ENCODE measurements around the gene PDSS2.
"Not testable (repeated sequence)": the region's sequence is repeated elsewhere in the genome, so short reads cannot be mapped to it uniquely, and the experiment has no call there.

PDSS2 gene

GRCh38 chr6:107140581-107140980 is 318.8 kb downstream of the PDSS2 start:
- Histone ChIP-seq H3K27ac (no peak overlapping the region), H3K4me1 (ENCODE audit: control insufficient read depth in 1 of 2, insufficient read depth in 1 of 2, low read depth in 1 of 2, low read length in 1 of 2) (no peaks in the 10 kb centered on the region), H3K27me3 (no peaks in the 10 kb centered on the region), H3K4me3 (ENCODE audit: low read depth in 1 of 2, low read length in 1 of 2) (no peak overlapping the region), H3K9me3 (no peaks in the 10 kb centered on the region), H3K36me3 (no peaks in the 10 kb centered on the region)
- no peak for TF ChIP-seq CTCF (IDR thresholded peaks at IDR 0.05)

GRCh38 chr6:107136324-107136723 is 323.0 kb downstream of the PDSS2 start:
- not testable (repeated sequence) for H3K27ac ChIP-seq; H3K36me3 ChIP-seq; H3K27me3 ChIP-seq; H3K9me3 ChIP-seq; H3K4me3 ChIP-seq (ENCODE audit: low read depth in 1 of 2, low read length in 1 of 2); H3K4me1 ChIP-seq (ENCODE audit: control insufficient read depth in 1 of 2, insufficient read depth in 1 of 2, low read depth in 1 of 2, low read length in 1 of 2)

- not testable (repeated sequence) for H3K4me1 ChIP-seq (ENCODE audit: control insufficient read depth in 1 of 2, insufficient read depth in 1 of 2, low read depth in 1 of 2, low read length in 1 of 2); H3K27me3 ChIP-seq; H3K27ac ChIP-seq; H3K4me3 ChIP-seq (ENCODE audit: low read depth in 1 of 2, low read length in 1 of 2); H3K36me3 ChIP-seq; H3K9me3 ChIP-seq
These were observed 324.2 kb downstream of the PDSS2 start for GRCh38 chr6:107135048-107135680.

GRCh38 chr6:107132330-107132954 is 326.9 kb downstream of the PDSS2 start:
- TF ChIP-seq CTCF (IDR thresholded peaks at IDR 0.05): no peak
- no peaks in the 10 kb centered on the region for H3K27me3 ChIP-seq
- H3K4me3 ChIP-seq (ENCODE audit: low read depth in 1 of 2, low read length in 1 of 2): no peak overlapping the region
- no peaks in the 10 kb centered on the region for H3K9me3 ChIP-seq
- no peaks in the 10 kb centered on the region for H3K36me3 ChIP-seq
- H3K27ac ChIP-seq: no peak overlapping the region
- no peaks in the 10 kb centered on the region for H3K4me1 ChIP-seq (ENCODE audit: control insufficient read depth in 1 of 2, insufficient read depth in 1 of 2, low read depth in 1 of 2, low read length in 1 of 2)

GRCh38 chr6:107129370-107129925 is 329.9 kb downstream of the PDSS2 start:
- no peaks in the 10 kb centered on the region for H3K27me3 ChIP-seq
- H3K4me3 ChIP-seq (ENCODE audit: low read depth in 1 of 2, low read length in 1 of 2): no peak overlapping the region
- no peak overlapping the region for H3K27ac ChIP-seq
- H3K36me3 ChIP-seq: no peaks in the 10 kb centered on the region
- no peaks in the 10 kb centered on the region for H3K4me1 ChIP-seq (ENCODE audit: control insufficient read depth in 1 of 2, insufficient read depth in 1 of 2, low read depth in 1 of 2, low read length in 1 of 2)
- TF ChIP-seq CTCF (IDR thresholded peaks at IDR 0.05): no peak
- no peaks in the 10 kb centered on the region for H3K9me3 ChIP-seq

- no peak for TF ChIP-seq CTCF (IDR thresholded peaks at IDR 0.05)
- no peaks in the 10 kb centered on the region for H3K4me1 ChIP-seq (ENCODE audit: control insufficient read depth in 1 of 2, insufficient read depth in 1 of 2, low read depth in 1 of 2, low read length in 1 of 2)
- H3K36me3 ChIP-seq: no peaks in the 10 kb centered on the region
- H3K4me3 ChIP-seq (ENCODE audit: low read depth in 1 of 2, low read length in 1 of 2): no peak overlapping the region
- no peaks in the 10 kb centered on the region for H3K9me3 ChIP-seq
- H3K27ac ChIP-seq: no peak overlapping the region
- no peaks in the 10 kb centered on the region for H3K27me3 ChIP-seq
These were observed 330.8 kb downstream of the PDSS2 start for GRCh38 chr6:107128577-107128976.

Data from neutrophil (primary cell).